HCT116 (cell line): ENCODE data around the gene UVSSA. TPM values are rescaled to one million over a fixed set of nuclear protein-coding genes. Genes with fewer than 3 reads are reported as not detected.

Experiments used
- ATAC-seq: fragments of 200-7000 bp; cut with Tn5 transposase; 2 replicates; pipeline ENCODE4 v1.9.1; 2020; ENCODE audit warnings: mild to moderate bottlenecking, moderate library complexity
- BruUV-seq: library from RNA; stranded (reverse); fragments of 400-500 nt; replicated peaks from 2 replicates; lab custom pipeline; 2021; lab: Mats Ljungman, UMichigan
- CTCF ChIA-PET: fragments of 300-600 bp; sonication (Branson Sonifier 250); formaldehyde crosslinking; loops from one replicate; lab custom pipeline; 2021; ENCODE audit warnings: antibody characterized with exemption; lab: Charles Lee
- POLR2A ChIA-PET: fragments of 300-600, 350-600 bp; sonication (Branson Sonifier 250); formaldehyde crosslinking; loops from one replicate; lab custom pipeline; 2021; ENCODE audit warnings: antibody characterized with exemption; lab: Charles Lee
- RAD21 ChIA-PET, 2 experiments: fragments of 300-600 bp; sonication (Branson Sonifier 250); formaldehyde crosslinking; loops; one replicate each; lab custom pipeline; 2023; ENCODE audit warnings: low total read pairs in 2 of 2; ENCODE audit not compliant: uncharacterized antibody in 2 of 2, unreplicated experiment in 2 of 2, low non-redundant PET in 1 of 2; lab: Charles Lee
- DNase-seq: peaks from one replicate; pipeline ENCODE4 v3.0.0-alpha.2; 2010; ENCODE audit warnings: low read depth, low spot score
- H2AFZ ChIP-seq: fragments of 200-600 bp; shearing (Covaris generic), sonication (generic); 2 replicates; pipeline ENCODE4 v1.6.1; 2017; ENCODE audit warnings: low read depth, mixed run types, mixed read lengths, antibody characterized with exemption, low read length; ENCODE audit not compliant: poor library complexity, severe bottlenecking
- H3K27ac ChIP-seq: 2 replicates; pipeline ENCODE4 v1.5.1; 2012; ENCODE audit warnings: low read depth, low read length
- H3K27me3 ChIP-seq: fragments of 200-600 bp; sonication (generic); 2 replicates; pipeline ENCODE4 v1.6.1; 2016; ENCODE audit warnings: mixed run types, low read length, mixed read lengths; ENCODE audit not compliant: insufficient read depth
- H3K36me3 ChIP-seq, 2 experiments: fragments of 200-500 bp in 1 of 2; fragments of 200-600 bp in 1 of 2; sonication (Bioruptor generic) in 1 of 2; sonication (generic) in 1 of 2; 2 replicates each; pipeline versions ENCODE4 v1.5.1 to v1.6.1; 2014 to 2016; ENCODE audit warnings: low read length in 2 of 2, inconsistent platforms in 1 of 2, mixed read lengths in 1 of 2, mixed run types in 1 of 2; ENCODE audit not compliant: insufficient read depth in 2 of 2, control insufficient read depth in 1 of 2
- H3K4me1 ChIP-seq, 2 experiments: fragments of 200-600 bp in 1 of 2; sonication (generic) in 1 of 2; 2 replicates each; pipeline versions ENCODE4 v1.5.1 to v1.6.1; 2012 to 2017; ENCODE audit warnings: low read length in 2 of 2, inconsistent platforms in 1 of 2, mild to moderate bottlenecking in 1 of 2, mixed read lengths in 1 of 2, mixed run types in 1 of 2, moderate library complexity in 1 of 2; ENCODE audit not compliant: insufficient read depth in 2 of 2, control insufficient read depth in 1 of 2
- H3K4me2 ChIP-seq: fragments of 200-600 bp; sonication (generic); 2 replicates; pipeline ENCODE4 v1.6.1; 2017; ENCODE audit warnings: mixed run types, low read length, mixed read lengths
- H3K4me3 ChIP-seq, 2 experiments: fragments of 200-600 bp in 1 of 2; sonication (generic) in 1 of 2; replicated peaks in 1 of 2; 2 replicates each; pipeline ENCODE4 v1.5.1; 2011 to 2016; ENCODE audit warnings: low read length in 2 of 2, control low read depth in 1 of 2, low read depth in 1 of 2, mild to moderate bottlenecking in 1 of 2, mixed read lengths in 1 of 2, mixed run types in 1 of 2
- H3K79me2 ChIP-seq: fragments of 200-600 bp; sonication (generic); 2 replicates; pipeline ENCODE4 v1.6.1; 2017; ENCODE audit warnings: mild to moderate bottlenecking, mixed run types, low read length, moderate library complexity, mixed read lengths; ENCODE audit not compliant: insufficient read depth
- H3K9ac ChIP-seq: fragments of 200-600 bp; sonication (generic); 2 replicates; pipeline ENCODE4 v1.6.1; 2016; ENCODE audit warnings: low read length, mixed read lengths
- H3K9me2 ChIP-seq: fragments of 200-600 bp; sonication (generic), shearing (Covaris generic); 2 replicates; pipeline ENCODE4 v1.6.1; 2017; ENCODE audit warnings: mixed run types, mild to moderate bottlenecking, moderate library complexity; ENCODE audit not compliant: insufficient read depth
- H3K9me3 ChIP-seq, 2 experiments: fragments of 200-500 bp in 1 of 2; fragments of 200-600 bp in 1 of 2; sonication (Bioruptor generic) in 1 of 2; sonication (generic) in 1 of 2; 2 replicates each; pipeline ENCODE4 v1.6.1; 2014 to 2017; ENCODE audit warnings: low read length in 2 of 2, mixed read lengths in 2 of 2, inconsistent platforms in 1 of 2, low read depth in 1 of 2, mild to moderate bottlenecking in 1 of 2, mixed run types in 1 of 2, moderate library complexity in 1 of 2; ENCODE audit not compliant: control insufficient read depth in 1 of 2, insufficient read depth in 1 of 2
- H4K20me1 ChIP-seq: fragments of 200-600 bp; sonication (generic), shearing (Covaris generic); 2 replicates; pipeline ENCODE4 v1.6.1; 2017; ENCODE audit warnings: mixed run types, mild to moderate bottlenecking, moderate library complexity; ENCODE audit not compliant: insufficient read depth
- CBX3 ChIP-seq: IDR thresholded peaks from 2 replicates; pipeline ENCODE4 v1.6.1; 2012; ENCODE audit warnings: low read depth
- CEBPB ChIP-seq: IDR thresholded peaks from 2 replicates; pipeline ENCODE4 v1.6.1; 2012; ENCODE audit warnings: low read depth
- ELF1 ChIP-seq: IDR thresholded peaks from 2 replicates; pipeline ENCODE4 v1.6.1; 2012; ENCODE audit warnings: low read depth, borderline replicate concordance
- EZH2phosphoT487 ChIP-seq: fragments of 200-600 bp; IDR thresholded peaks from 2 replicates; pipeline ENCODE4 v1.6.1; 2018; ENCODE audit warnings: antibody characterized with exemption, borderline replicate concordance
- FOSL1 ChIP-seq: IDR thresholded peaks from 2 replicates; pipeline ENCODE4 v1.6.1; 2012; ENCODE audit warnings: low read depth
- JUND ChIP-seq: IDR thresholded peaks from 2 replicates; pipeline ENCODE4 v1.6.1; 2012
- POLR2A ChIP-seq: IDR thresholded peaks from 2 replicates; pipeline ENCODE4 v1.7.0; 2011; ENCODE audit warnings: borderline replicate concordance; ENCODE audit not compliant: insufficient read depth, insufficient read length; ENCODE audit errors: extremely low read depth
- POLR2AphosphoS5 ChIP-seq: IDR thresholded peaks from 2 replicates; pipeline ENCODE4 v1.6.1; 2011; ENCODE audit warnings: mild to moderate bottlenecking, low read depth, low read length, moderate library complexity
- RAD21 ChIP-seq: IDR thresholded peaks from 2 replicates; pipeline ENCODE4 v1.6.1; 2012; ENCODE audit warnings: low read depth, mild to moderate bottlenecking
- SIN3A ChIP-seq: IDR thresholded peaks from 2 replicates; pipeline ENCODE4 v1.6.1; 2012; ENCODE audit warnings: low read depth
- SP1 ChIP-seq: IDR thresholded peaks from 2 replicates; pipeline ENCODE4 v1.6.1; 2012; ENCODE audit warnings: low read depth
- SRF ChIP-seq: IDR thresholded peaks from 2 replicates; pipeline ENCODE4 v1.6.1; 2012; ENCODE audit warnings: low read depth
- TCF7L2 ChIP-seq: IDR thresholded peaks from 2 replicates; pipeline ENCODE4 v1.7.0; 2011; ENCODE audit warnings: borderline replicate concordance, inconsistent platforms; ENCODE audit not compliant: insufficient read depth, insufficient read length; ENCODE audit errors: extremely low read depth
- YY1 ChIP-seq: IDR thresholded peaks from 2 replicates; pipeline ENCODE4 v1.6.1; 2011; ENCODE audit warnings: low read length, low read depth, moderate library complexity, mild to moderate bottlenecking; ENCODE audit not compliant: insufficient replicate concordance; ENCODE audit errors: extremely low read depth
- ZFX ChIP-seq: fragments of 450-650 bp; IDR thresholded peaks from 2 replicates; pipeline ENCODE4 v1.6.1; 2017
- ZNF274 ChIP-seq: fragments of 200-500 bp; sonication (Bioruptor generic); IDR thresholded peaks from 2 replicates; pipeline ENCODE4 v1.6.1; 2014; ENCODE audit warnings: mild to moderate bottlenecking, low read depth, low read length, inconsistent platforms
- intact Hi-C: fragments of 100-400 bp; cut with micrococcal nuclease; formaldehyde crosslinking; loops from 2 replicates; pipeline ENCODE4 v1.10.0; 2022
- total RNA-seq: library from RNA; stranded (reverse); gene quantifications from one replicate; pipeline ENCODE4 v1.2.1, GENCODE V29; 2021; ENCODE audit not compliant: unreplicated experiment
- TF ChIP-seq, protein P1 (sequence below): IDR thresholded peaks from 2 replicates; pipeline ENCODE4 v1.6.1; 2012
- TF ChIP-seq, protein P2 (sequence below), 3 experiments: fragments of 200-600 bp in 1 of 3; sonication (generic) in 1 of 3; IDR thresholded peaks in 2 of 3; conservative IDR thresholded peaks in 1 of 3; 2 replicates each; pipeline ENCODE4 v1.5.1; 2012 to 2017; ENCODE audit warnings: low read depth in 2 of 3, low read length in 2 of 3, antibody characterized with exemption in 1 of 3, borderline replicate concordance in 1 of 3, control low read depth in 1 of 3, mild to moderate bottlenecking in 1 of 3, mixed read lengths in 1 of 3, mixed run types in 1 of 3, moderate library complexity in 1 of 3; ENCODE audit not compliant: insufficient read depth in 1 of 3
- TF ChIP-seq, protein P3 (sequence below): IDR thresholded peaks from 2 replicates; pipeline ENCODE4 v1.6.1; 2011; ENCODE audit warnings: mild to moderate bottlenecking, low read length, moderate library complexity; ENCODE audit not compliant: insufficient replicate concordance; ENCODE audit errors: extremely low read depth
- TF ChIP-seq, protein P4 (sequence below): IDR thresholded peaks from 2 replicates; pipeline ENCODE4 v1.6.1; 2012; ENCODE audit warnings: low read depth

Gene UVSSA
- total RNA-seq, 1 experiment from 2014 or later: 30.5 TPM

DNA sequence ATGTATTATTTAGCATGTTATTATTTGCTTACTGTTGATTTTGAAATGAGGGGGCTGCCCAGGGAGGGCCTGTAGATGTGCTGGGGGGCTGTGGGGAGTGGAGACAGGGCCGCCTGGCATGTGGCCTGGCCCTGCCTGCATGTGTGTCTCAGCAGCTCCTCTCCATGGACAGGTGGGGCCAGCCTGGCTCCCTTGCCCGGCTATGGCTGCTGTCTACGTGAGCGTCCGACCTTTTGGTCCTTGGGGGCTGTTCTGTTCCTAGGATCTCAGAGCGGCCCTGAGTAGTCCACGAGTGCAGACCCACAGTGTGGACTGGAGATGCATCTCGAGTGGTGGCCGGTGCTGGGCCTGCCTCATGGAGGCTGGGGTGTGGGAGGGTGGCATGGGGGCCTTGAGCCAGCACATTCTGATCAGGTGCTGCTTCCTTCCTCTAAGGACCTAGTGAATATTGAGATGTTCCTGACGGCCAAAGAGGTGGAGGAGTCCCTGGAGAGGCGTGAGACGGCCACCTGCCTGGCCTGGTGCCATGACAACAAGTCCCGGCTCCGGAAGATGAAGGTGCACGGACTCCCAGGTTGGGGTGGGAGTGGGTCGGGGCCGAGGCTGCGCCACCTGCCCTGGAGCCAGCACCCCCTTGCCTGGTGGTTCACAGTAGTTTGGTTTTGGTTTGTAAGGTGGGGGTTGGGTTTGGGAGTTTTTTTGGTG, 24.9 kb upstream of the UVSSA start:
- Histone ChIP-seq H4K20me1 (no peaks in the 10 kb centered on the region), H3K27me3 (no peaks in the 10 kb centered on the region), H3K4me2 (peak overlapping the region; percentile 66; the same call in 1 of the 2 replicates), H3K4me1 (peaks cover 8 to 44% of the 10 kb centered on the region in 2 experiments; a peak in 3 of 4 replicates), H3K9me3 (no peaks in the 10 kb centered on the region), H2AFZ (no peak overlapping the region), H3K27ac (no peak overlapping the region), H3K79me2 (peaks cover 45% of the 10 kb centered on the region), H3K36me3 (peaks cover 17 to 34% of the 10 kb centered on the region in 2 experiments; a peak in 3 of 4 replicates), H3K9ac (no peak overlapping the region; the same call in 1 of the 2 replicates), H3K9me2 (no peaks in the 10 kb centered on the region), H3K4me3 (no peak overlapping the region)
- RAD21 ChIA-PET: interaction anchor here in 1 of 2 experiments (0.6 kb wide), 1 partner anchor 340 kb away, joined by 4 read pairs; no protein-coding TSS in a partner anchor
- TF ChIP-seq ELF1 (no peak), ZNF274 (no peak), FOSL1 (no peak), POLR2A (no peak), TCF7L2 (no peak), CEBPB (no peak), YY1 (no peak), POLR2AphosphoS5 (no peak), JUND (no peak), RAD21 (no peak), SIN3A (no peak), SP1 (no peak), CBX3 (no peak), SRF (no peak), EZH2phosphoT487 (no peak), ZFX (no peak)
- TF ChIP-seq, protein P1, sequence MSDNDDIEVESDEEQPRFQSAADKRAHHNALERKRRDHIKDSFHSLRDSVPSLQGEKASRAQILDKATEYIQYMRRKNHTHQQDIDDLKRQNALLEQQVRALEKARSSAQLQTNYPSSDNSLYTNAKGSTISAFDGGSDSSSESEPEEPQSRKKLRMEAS: no peak
- TF ChIP-seq, protein P2, sequence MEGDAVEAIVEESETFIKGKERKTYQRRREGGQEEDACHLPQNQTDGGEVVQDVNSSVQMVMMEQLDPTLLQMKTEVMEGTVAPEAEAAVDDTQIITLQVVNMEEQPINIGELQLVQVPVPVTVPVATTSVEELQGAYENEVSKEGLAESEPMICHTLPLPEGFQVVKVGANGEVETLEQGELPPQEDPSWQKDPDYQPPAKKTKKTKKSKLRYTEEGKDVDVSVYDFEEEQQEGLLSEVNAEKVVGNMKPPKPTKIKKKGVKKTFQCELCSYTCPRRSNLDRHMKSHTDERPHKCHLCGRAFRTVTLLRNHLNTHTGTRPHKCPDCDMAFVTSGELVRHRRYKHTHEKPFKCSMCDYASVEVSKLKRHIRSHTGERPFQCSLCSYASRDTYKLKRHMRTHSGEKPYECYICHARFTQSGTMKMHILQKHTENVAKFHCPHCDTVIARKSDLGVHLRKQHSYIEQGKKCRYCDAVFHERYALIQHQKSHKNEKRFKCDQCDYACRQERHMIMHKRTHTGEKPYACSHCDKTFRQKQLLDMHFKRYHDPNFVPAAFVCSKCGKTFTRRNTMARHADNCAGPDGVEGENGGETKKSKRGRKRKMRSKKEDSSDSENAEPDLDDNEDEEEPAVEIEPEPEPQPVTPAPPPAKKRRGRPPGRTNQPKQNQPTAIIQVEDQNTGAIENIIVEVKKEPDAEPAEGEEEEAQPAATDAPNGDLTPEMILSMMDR (IDR thresholded peaks at IDR 0.05 in 2 of 3, conservative IDR thresholded peaks at IDR 0.05 in 1 of 3; ENCODE audit: borderline replicate concordance in 1 of 3, insufficient read depth in 1 of 3, low read depth in 2 of 3, low read length in 2 of 3): no peak
- TF ChIP-seq, protein P3, sequence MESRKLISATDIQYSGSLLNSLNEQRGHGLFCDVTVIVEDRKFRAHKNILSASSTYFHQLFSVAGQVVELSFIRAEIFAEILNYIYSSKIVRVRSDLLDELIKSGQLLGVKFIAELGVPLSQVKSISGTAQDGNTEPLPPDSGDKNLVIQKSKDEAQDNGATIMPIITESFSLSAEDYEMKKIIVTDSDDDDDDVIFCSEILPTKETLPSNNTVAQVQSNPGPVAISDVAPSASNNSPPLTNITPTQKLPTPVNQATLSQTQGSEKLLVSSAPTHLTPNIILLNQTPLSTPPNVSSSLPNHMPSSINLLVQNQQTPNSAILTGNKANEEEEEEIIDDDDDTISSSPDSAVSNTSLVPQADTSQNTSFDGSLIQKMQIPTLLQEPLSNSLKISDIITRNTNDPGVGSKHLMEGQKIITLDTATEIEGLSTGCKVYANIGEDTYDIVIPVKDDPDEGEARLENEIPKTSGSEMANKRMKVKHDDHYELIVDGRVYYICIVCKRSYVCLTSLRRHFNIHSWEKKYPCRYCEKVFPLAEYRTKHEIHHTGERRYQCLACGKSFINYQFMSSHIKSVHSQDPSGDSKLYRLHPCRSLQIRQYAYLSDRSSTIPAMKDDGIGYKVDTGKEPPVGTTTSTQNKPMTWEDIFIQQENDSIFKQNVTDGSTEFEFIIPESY: no peak
- TF ChIP-seq, protein P4, sequence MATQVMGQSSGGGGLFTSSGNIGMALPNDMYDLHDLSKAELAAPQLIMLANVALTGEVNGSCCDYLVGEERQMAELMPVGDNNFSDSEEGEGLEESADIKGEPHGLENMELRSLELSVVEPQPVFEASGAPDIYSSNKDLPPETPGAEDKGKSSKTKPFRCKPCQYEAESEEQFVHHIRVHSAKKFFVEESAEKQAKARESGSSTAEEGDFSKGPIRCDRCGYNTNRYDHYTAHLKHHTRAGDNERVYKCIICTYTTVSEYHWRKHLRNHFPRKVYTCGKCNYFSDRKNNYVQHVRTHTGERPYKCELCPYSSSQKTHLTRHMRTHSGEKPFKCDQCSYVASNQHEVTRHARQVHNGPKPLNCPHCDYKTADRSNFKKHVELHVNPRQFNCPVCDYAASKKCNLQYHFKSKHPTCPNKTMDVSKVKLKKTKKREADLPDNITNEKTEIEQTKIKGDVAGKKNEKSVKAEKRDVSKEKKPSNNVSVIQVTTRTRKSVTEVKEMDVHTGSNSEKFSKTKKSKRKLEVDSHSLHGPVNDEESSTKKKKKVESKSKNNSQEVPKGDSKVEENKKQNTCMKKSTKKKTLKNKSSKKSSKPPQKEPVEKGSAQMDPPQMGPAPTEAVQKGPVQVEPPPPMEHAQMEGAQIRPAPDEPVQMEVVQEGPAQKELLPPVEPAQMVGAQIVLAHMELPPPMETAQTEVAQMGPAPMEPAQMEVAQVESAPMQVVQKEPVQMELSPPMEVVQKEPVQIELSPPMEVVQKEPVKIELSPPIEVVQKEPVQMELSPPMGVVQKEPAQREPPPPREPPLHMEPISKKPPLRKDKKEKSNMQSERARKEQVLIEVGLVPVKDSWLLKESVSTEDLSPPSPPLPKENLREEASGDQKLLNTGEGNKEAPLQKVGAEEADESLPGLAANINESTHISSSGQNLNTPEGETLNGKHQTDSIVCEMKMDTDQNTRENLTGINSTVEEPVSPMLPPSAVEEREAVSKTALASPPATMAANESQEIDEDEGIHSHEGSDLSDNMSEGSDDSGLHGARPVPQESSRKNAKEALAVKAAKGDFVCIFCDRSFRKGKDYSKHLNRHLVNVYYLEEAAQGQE: no peak
- DNase-seq (no peak), ATAC-seq (no peak)
- intact Hi-C loops: no loop called here
- CTCF ChIA-PET: no interaction called here
- no TSS peak for BruUV-seq
- POLR2A ChIA-PET: no interaction called here
